NCI-H510A (cell line): ENCODE results near the gene IL12RB1.
A peak's percentile ranks its signal among the peaks of the same experiment; 100 is the strongest.

Source experiments
- DNase-seq: peaks from one replicate; lab custom pipeline; 2025; lab: John Stamatoyannopoulos, UW

Gene IL12RB1

DNA sequence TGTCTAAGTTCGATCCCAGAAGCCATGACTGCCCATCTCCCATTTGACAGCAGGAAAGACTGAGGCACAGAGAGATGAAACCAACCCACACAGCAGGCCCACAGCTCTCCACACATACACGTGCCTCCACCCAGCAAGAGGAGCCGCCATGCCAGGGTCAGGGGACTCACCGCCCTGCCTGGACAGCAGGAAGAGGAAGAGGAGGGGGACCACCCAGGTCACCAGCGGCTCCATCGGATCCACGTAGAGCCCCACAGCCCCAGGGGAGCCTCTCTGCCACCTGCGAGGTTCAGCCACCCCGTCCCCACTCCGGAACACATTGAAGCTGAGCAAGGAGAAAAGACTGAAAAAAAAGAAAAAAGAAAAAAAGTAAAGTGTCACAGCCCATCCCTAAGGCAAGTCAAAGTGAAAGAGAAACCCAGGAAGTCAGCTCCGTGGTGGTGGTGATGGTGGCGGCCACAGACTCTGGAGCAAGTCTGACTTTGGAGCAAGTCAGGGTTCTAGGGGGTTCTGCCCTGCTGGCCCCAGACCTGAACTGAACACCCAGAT lies at the start of gene IL12RB1:
Gene IL12RB1 (minus strand): TSS at position 345 of the 549 bp plus-strand sequence. CDS start 111 bp downstream, at position 234.
- DNase-seq, result no peak

DNA sequence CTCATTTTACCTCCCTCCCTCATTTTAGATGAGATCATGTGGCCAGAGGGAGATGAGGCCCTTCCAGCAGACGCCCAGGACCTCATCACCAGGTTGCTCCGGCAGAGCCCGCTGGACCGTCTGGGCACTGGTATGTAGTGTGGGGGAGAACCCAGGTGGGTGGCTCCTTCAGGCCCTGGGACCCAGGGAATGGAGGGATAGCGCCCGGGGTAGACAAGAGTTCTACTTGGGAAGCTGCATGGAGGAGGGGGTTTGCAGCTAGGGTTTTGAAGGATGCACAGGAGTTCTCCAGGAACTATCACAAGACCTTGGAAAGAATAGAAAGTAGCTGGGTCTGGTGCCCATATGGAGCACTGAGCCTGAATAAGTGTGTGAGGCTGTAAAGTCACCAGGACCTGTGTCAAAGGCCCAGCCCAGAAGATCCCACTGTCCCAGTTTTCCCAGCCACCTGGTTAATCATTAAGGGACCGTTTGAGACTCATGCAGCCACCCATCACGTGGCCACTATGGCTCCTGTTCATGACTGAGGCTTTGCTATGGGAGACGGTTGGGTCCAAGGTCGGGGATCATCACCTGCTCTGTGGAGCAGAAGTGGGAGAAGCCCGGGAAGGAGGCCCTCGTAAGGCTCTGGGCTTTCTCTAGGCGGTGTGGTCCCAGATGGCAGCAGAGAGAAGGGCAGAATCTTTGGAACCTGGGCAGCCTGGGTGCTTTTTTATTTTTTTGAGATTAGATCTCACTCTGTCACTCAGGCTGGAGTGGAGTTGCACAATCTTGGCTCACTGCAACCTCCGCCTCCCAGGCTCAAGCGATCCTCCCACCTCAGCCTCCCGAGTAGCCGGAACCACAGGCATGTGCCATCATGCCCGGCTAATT lies 49.2 kb upstream of the IL12RB1 start:
- DNase-seq, result no peak

DNA sequence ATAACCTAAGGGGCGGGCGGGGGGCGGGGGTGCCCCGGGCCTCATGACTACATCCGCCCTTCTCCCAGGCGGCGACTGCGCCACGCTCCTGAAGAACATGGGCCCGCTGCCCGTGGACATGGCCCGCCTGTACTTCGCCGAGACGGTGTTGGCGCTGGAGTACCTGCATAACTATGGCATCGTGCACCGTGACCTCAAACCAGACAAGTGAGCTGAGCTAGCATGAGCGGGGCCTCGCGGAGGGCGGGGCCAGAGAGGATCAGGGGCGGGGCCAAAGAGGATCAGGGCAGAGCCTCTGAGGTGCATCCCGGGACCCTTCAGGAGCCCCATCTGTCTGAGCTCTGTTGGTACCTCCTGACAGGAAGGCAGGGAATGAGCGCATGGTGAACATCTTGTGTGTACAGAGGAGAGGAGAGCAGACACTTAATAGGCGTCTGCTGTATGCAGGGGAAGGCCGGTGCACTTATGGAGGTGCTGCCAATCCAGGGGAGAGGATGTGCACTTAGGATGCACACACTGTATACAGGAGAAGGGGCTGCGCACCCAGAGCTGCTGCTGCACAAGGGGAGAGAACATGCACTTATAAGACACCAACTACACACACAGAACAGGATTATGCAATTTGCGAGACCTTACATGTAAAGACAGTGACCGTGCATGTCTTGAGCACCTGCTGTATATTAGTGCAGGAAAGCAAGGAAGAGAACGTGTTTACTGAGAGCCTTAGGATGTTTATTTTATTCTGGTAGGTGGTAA lies 45.3 kb upstream of the IL12RB1 start:
- DNase-seq, result no peak

DNA sequence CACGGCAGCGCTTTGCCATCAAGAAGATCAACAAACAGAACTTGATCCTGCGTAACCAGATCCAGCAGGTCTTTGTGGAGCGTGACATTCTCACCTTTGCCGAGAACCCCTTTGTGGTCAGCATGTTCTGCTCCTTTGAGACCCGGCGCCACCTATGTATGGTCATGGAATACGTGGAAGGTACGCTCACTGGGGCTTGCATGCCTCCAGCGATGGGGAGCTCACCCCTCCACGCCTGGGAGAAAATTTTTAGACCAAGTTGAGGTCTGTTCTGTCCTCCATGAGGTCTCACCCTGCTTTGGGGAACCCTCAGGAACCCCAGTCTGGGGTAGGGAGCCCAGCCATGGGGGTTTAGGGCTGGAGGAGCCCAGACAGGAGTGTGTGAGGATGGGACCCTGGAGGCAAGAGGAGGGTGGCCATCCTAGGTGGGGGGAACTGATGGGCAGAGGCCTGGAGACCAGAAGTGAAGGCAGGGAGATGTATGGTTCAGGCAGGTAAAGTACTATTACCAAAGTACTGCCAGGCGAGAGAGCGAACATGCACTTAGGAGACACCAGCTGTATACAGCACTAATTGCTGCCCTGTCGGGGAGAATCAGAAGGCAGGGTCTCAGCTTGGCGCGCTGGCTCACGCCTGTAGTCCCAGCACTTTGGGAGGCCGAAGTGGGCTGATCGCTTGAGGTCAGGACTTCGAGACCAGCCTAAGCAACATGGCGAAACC lies 43.9 kb upstream of the IL12RB1 start:
- no peak for DNase-seq

DNA sequence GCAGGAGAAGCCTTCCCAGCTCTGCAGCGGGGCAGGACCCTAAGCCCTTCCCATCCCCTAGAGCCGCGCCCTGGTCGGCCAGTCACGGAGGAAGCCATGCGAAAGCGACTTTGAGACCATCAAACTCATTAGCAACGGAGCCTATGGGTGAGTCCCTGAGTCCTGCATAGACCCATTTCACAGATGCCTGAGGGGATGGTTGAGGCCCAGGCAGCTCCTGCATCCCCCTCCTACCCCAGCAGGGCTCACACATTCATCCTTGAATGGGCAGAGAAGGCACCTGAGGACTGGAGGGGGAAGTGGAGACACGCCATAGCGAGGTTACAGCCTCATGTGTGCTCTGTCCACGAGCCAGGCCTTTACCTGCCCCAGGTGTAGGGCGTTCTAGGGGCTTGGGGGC lies 42.1 kb upstream of the IL12RB1 start:
- DNase-seq, result no peak

DNA sequence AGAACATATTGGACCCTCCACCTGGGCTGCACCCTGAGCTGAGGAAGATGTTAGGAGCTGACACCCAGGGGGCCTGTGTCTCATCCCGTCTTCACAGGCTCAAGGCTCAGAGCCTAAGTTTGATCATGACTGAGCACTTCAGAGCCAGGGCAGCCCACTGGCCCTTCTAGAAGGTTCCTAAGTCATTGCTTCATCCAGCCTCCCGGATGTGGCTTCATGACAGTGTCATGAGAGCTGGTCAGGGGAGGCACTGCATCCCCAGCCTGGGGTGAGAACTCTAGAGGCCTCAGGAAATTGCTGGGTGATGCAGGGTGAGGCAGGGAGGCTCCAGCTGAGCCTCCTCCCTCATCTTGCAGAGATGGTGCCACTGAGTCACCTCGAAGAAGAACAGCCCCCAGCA lies 41.3 kb upstream of the IL12RB1 start:
- no peak for DNase-seq

DNA sequence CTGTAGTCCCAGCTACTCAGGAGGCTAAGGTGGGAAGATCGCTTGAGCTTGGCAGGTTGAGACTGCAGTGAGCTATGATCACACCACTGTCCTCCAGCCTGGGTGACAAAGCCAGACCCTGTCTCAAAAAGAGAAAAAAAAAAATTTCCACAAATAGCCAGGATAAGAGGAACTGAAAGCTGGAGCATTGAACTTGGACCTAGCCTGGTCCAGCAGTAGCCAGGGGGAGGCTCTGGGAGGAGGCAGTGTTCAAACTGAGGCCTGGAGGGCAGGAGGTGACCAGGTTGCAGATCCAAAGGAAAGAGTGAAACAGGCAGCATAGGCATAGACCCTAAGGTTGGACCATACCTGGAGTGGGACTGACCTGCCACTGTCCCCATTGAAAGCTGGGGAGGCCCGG lies 39.4 kb upstream of the IL12RB1 start:
- DNase-seq, result no peak

DNA sequence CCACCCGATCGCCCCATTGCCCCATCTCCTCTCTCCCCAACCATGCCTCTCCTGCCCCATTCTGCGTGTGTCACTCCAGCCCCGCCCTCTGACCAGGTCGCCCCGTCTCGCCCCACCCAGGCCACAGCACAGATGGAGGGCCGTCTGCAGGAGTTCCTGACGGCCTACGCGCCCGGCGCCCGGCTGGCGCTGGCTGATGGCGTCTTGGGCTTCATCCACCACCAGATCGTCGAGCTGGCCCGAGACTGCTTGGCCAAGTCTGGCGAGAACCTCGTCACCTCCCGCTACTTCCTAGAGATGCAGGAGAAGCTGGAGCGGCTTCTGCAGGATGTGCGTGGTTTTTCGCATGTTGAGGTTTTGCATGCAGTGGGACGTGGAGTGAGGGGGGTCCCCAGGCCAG lies 37.1 kb upstream of the IL12RB1 start:
- DNase-seq, result no peak

DNA sequence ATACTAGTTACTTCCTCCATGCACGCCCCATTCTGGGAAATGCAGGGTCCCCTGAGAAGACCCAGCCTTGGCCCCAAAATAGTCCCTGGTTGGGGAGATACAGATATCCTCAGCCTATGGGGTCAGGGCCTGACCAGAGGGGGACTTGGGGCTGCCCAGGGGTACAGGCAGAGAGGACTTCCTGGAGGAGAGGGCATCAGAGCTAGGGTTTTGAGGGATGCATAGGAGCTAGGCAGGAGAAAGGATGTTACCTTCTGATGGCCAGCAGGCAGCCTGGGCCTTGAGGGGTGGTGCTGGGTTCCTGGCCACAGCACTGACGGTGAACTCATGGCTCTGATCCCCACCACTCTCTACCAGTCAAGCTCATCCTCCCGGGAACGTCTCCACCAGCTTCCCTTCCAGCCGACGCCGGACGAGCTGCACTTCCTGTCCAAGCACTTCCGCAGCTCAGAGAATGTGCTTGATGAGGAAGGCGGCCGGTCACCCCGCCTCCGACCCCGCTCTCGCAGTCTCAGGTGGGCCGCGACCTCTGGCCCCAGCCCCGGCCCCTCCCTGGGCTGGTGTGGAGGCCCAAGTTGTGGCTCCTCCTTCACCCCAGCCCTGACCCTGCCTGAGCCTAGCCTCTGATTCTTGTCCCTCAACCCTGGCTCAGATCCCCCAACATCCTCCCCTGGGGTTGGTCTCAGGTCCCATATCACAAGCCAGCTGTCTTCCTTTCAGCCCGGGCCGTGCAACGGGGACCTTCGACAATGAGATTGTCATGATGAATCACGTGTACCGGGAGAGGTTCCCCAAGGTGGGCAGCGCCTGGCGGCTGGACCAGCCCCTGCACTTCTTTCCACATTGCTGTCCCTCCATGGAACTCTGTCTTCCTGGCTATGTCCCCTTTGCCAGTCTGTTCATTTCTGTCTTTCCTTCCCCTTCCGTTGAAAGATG lies 36.4 kb upstream of the IL12RB1 start:
- no peak for DNase-seq

DNA sequence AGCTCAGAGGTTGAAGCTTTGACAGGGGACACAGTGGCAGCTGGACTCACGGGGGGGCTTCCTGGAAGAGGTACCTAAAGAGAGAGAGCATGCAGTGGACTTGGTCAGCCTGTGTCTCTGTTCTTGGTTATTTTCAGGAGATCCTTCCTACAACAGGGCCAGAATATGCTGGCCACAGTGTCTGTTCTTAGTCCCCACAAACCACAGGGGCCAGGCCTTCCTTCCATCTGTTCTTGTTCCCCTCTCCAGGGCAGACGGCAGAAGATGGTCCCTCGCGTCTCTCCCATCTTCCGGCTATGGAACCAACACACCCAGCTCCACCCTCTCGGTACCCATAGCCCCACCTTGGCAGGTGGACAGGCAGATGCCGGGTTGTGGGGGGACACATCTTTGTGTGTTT lies 35.7 kb upstream of the IL12RB1 start:
- no peak for DNase-seq

DNA sequence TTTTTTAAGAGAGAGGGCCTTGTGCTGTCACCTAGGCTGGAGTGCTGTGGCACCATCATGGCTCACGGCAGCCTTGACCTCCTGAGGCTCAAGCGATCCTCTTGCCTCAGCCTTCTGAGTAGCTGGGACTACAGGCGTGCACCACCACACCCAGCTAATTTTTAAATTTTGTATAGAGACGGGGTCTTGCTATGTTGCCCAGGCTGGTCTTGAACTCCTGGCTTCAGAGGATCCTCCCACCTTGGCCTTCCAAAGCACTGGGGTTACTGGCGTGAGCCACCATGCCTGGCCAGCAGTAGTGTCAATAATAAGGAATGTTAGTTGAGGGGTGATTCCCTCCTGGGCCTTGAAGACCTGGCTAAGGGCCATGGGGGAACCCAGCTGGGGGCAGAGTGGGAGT lies 34.4 kb upstream of the IL12RB1 start:
- no peak for DNase-seq

DNA sequence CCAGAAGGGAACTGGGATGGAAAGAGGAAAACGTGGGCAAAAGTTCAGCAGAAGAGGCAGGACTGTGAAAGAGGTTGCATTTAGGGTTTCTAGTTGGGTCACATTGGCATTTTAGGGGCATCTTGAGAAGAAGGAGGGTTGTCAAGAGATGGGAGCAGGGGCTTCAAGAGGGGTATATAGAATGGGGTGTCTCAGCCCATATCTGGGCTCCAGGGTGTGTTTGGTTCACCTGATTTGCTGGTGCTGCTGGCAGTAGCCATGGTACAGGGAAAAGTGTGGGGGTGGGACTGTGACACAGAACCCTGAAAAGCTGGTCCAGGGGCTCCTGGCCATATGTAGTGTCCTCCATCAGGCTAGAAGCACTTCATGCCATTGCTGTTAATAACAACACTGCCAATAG lies 33.4 kb upstream of the IL12RB1 start:
- no peak for DNase-seq

DNA sequence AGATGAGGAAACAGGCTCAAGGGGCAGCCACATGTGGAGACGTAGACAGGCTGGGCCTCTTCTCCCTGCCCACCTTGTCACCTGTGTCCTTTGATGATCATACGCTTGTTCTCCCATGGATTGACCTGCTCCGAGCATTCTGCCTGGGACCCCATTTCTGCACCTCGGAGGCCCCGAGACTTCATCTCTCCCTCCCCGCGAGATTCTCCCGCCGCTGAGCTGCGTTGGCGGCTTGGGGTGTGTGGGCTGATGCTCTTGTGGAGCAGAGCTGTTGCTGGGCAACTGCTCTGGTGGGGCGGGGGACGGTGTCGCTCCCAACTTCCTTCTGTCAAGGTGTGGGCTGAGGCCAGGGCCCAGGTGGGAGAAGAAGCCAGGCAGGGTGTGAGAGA lies 33.0 kb upstream of the IL12RB1 start:
- no peak for DNase-seq

DNA sequence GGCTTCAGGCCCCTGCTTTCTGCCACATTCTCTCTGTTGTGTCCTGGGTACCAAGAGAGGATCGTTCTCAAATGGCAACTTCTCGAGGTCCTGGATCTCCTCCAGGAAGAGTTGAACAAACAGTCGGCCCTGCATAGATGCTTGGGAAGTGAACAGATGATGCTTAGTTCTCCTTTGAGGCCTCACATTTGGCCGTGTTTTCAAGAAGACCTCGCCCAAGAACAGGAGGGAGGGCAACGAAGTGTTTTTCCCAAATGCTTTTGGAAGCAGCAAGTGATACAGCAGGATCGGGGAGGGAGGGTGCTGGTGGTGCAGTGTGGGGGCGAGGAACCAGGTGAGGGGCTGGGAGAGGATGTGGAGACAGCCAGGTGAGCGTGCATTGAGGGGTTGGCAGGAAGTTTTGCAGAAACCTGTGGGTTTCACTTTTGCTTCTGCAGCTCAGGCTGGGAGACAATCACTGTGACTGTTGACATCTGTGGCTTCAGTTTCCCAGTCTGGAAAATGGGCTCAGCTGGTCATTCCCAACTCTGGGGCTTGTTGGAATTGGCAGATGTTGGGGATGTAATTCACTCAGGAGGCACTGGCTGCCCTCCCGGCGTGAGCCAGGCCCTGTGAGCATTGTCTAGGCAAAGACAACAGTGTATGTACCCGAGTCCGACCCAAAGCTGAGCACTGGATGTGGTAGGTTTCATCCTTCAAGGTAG lies 32.4 kb upstream of the IL12RB1 start:
- DNase-seq, result no peak

DNA sequence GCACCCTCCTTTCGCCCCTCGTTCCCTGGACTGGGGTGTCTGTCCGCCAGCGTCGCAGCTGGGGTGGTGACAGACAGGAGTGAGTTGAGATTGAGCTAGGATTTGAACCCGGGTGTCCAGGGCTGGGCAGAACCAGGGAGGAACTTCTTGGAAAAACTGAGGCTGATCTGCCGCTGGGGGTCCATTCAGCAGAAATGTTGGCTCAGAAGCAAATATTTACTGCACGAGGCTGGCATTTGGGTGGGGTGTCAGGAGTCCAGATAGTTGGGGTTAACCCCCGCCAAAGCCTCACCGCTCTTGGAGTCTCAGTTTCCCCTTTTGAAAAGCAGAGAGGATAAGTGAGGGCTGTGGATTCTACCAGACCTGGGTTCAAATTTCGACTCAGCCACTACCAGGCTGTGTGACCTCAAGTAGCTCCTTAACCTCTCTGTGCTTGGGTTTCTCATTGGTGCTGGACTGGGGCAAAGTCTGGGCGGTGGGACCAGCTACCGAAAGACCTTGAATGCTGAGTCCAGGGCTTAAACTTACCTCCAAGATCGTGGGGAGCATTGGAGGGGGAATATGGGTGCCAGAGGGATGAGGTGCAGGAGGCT lies 31.8 kb upstream of the IL12RB1 start:
- DNase-seq, result no peak

DNA sequence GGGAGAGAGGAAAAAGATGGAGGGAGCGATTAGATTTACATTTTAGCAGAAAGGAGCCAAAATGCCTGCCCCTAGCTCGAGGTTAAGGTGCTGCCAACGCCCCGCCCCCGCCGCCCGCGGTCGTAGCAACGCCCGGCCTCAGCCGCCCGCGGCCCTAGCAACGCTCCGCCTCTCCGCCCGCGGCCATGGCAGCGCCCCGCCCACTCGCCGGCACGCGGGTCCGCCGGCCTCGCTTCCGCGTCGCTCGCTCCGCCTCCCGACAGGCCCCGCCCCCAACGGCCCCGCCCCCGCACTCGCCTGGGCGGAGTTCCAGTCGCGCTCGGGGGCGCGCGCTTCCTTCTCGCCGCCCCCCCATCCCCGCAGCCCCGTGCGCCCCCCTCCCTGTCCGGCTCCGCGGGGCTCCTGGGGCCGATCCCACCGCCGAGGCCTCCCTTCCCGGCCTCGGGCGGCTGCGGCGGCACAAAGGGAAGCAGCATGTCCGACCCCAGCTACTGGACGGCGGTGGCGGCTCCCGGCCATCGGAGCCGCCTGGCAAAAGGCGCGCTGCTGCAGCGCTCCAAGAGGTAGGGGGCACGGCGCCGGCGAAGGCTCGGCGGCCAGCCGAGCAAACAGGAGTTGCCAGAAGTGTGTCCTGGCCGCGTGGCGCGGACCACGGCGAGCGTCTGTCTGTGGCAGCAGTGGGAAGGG lies 31.1 kb upstream of the IL12RB1 start:
- peak; percentile 73 for DNase-seq

DNA sequence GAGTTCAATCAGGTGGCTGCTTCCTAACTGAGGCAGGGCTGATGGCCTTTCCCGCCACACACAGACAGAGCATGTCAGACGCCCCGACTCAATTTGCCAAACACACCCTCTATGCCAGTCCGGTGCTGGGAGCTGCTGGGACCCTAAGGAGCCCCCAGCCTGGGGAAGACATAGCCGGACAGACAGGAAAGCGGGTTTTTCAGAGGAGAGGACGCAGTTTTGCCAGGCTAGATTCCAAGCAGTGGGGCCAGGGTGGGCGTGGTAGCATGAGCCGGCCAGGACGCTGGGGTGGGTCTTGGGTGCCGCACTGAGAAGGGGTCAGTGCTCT lies 30.6 kb upstream of the IL12RB1 start:
- no peak for DNase-seq

DNA sequence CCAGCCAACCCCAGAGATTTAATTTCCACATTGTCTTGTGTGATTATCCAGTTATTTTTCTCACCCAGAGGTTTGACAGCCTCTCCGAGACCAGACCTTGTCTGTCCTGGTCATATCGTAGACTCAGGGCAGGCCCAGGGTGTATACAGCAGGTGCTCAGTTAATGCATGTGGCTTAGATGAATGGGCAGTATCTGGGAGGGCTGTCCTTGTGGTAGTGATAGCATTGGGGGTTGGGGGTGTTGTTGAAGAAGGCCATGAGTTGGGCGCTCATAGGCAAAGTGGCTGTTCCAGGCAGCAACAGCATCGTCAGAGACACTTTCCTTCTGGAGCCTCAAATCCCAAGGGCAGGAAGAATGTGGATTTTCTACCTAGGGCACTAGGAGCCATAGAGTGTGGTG lies 27.7 kb upstream of the IL12RB1 start:
- DNase-seq, result no peak

DNA sequence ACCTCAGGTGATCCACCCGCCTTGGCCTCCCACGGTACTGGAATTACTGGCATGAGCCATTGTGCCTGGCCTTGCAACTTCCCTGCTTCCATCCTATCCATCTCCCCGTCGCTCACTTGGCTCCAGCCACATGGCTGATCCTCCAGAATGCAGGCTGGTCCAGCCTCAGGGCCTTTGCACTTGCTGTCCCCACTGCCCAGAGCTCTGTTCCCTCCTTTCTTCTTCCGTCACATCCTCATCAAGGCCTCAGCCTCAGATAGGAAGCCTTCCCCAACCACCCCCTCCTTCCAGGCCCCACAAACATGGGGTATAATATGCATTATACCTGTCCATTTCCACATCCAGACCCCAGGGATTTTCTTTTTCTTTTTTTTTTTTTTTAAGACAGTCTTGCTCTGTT lies 27.1 kb upstream of the IL12RB1 start:
- no peak for DNase-seq

DNA sequence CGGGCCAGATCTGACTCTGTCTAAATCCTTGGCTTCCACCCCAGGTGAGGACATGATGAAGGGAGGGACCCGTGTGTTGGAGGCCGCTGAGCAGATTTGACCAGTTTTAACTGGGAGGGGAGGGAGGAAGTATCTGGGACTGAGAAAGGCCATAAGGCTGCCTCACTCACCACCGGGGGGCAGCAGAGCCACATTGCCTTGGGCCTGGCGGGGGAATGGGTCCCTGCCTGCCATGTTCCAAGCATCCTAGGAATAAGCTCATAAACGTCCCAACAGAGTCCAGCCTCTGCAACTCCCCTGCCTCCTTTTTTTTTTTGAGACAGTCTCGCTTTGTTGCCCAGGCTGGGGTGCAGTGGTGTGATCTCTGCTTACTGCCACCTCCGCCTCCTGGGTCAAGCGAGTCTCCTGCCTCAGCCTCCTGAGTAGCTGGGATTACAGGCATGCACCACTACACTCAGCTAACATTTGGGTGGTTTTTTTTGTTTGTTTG lies 26.3 kb upstream of the IL12RB1 start:
- no peak for DNase-seq
